HepG2 (cell line): ENCODE data around the gene BUD23. TPM values are rescaled to one million over a fixed set of nuclear protein-coding genes. Genes with fewer than 3 reads are reported as not detected.

Source experiments
- ATF4 ChIP-seq, 2 experiments: fragments of 450-650 bp in 1 of 2; sonication (generic) in 1 of 2; formaldehyde crosslinking; IDR thresholded peaks; 2 replicates each; pipeline versions ENCODE4 v1.5.0 to v1.8.0; 2020 to 2022; ENCODE audit warnings: mild to moderate bottlenecking in 1 of 2, missing genetic modification reagents in 1 of 2
- DNMT3B ChIP-seq: conservative IDR thresholded peaks from 2 replicates; pipeline ENCODE4 v1.6.1; 2016; ENCODE audit warnings: missing biosample characterization, control low read depth
- GLI4 ChIP-seq: sonication (generic); formaldehyde crosslinking; IDR thresholded peaks from 2 replicates; pipeline ENCODE4 v1.5.1; 2020; ENCODE audit warnings: missing genetic modification reagents, mild to moderate bottlenecking, moderate library complexity, borderline replicate concordance
- KLF16 ChIP-seq, 2 experiments: sonication (generic) in 1 of 2; formaldehyde crosslinking in 1 of 2; IDR thresholded peaks; 2 replicates each; pipeline versions ENCODE4 v1.6.1 to v1.8.0; 2016 to 2023; ENCODE audit warnings: missing genetic modification reagents in 2 of 2, missing compliant biosample characterization in 1 of 2
- KLF6 ChIP-seq: IDR thresholded peaks from 2 replicates; pipeline ENCODE4 v1.8.0; 2016; ENCODE audit warnings: missing biosample characterization, missing genetic modification reagents
- SCMH1 ChIP-seq: sonication (generic); formaldehyde crosslinking; IDR thresholded peaks from 2 replicates; pipeline ENCODE4 v1.9.0; 2021; ENCODE audit warnings: missing genetic modification reagents, mild to moderate bottlenecking, borderline replicate concordance
- SMC3 ChIP-seq: IDR thresholded peaks from 2 replicates; pipeline ENCODE4 v1.6.1; 2011; ENCODE audit warnings: low read length, improper control_type of control experiment
- SP2 ChIP-seq: sonication (generic); formaldehyde crosslinking; IDR thresholded peaks from 2 replicates; pipeline ENCODE4 v1.5.1; 2020; ENCODE audit warnings: mild to moderate bottlenecking, missing genetic modification reagents
- ZBTB40 ChIP-seq, 2 experiments: fragments of 450-650 bp in 1 of 2; sonication (generic) in 1 of 2; formaldehyde crosslinking in 1 of 2; IDR thresholded peaks; 2 replicates each; pipeline versions ENCODE4 v1.6.1 to v1.8.0; 2016 to 2022; ENCODE audit warnings: antibody characterized with exemption in 1 of 2, mild to moderate bottlenecking in 1 of 2, missing genetic modification reagents in 1 of 2
- ZBTB46 ChIP-seq: sonication (generic); formaldehyde crosslinking; IDR thresholded peaks from 2 replicates; pipeline ENCODE4 v1.4.0; 2020; ENCODE audit warnings: mild to moderate bottlenecking, missing genetic modification reagents, borderline replicate concordance
- ZNF18 ChIP-seq: sonication (generic); formaldehyde crosslinking; IDR thresholded peaks from 2 replicates; pipeline ENCODE4 v1.8.0; 2022; ENCODE audit warnings: mild to moderate bottlenecking, missing genetic modification reagents; ENCODE audit not compliant: insufficient replicate concordance
- ZNF749 ChIP-seq: sonication (generic); formaldehyde crosslinking; IDR thresholded peaks from 2 replicates; pipeline ENCODE4 v1.8.0; 2022; ENCODE audit warnings: mild to moderate bottlenecking, missing genetic modification reagents, moderate library complexity, borderline replicate concordance
- ZNF841 ChIP-seq: sonication (generic); formaldehyde crosslinking; IDR thresholded peaks from 2 replicates; pipeline ENCODE4 v1.8.1; 2023; ENCODE audit warnings: missing genetic modification reagents, borderline replicate concordance
- polyA plus RNA-seq, 8 experiments: library from polyadenylated mRNA; depleted of rRNA in 3 of 8; stranded (reverse) in 7 of 8; unstranded in 1 of 8; fragments of >200 nt; fragmentation: Illumina TruSeq in 4 of 8; extraction: Trizol in 4 of 8; gene quantifications; 2 replicates each; pipeline versions ENCODE4 v1.2.1 to v1.2.3, GENCODE V29; 2011 to 2016; ENCODE audit warnings: low read depth in 4 of 8, missing spikeins in 1 of 8, mixed read lengths in 1 of 8; ENCODE audit not compliant: insufficient read depth in 1 of 8
- total RNA-seq, 5 experiments: library from RNA; depleted of rRNA; stranded (reverse); fragments of >200 nt; fragmentation: Illumina TruSeq; extraction: Trizol; gene quantifications; 2 replicates each; pipeline ENCODE4 v1.2.3, GENCODE V29; 2016; ENCODE audit warnings: low read depth in 1 of 5

The BUD23 gene
- total and polyA plus RNA-seq, 2 of the 13 experiments (the other 11 are each of a cell fraction or from before 2014, with no cell fraction given), result 47.5 to 54.5 TPM

- TF ChIP-seq ZBTB40 (IDR thresholded peaks at IDR 0.05) (no peak), ZBTB40 (CRISPR knock-in tag; IDR thresholded peaks at IDR 0.05) (no peak), SCMH1 (CRISPR knock-in tag) (no peak), ZBTB46 (CRISPR knock-in tag) (no peak), ZNF18 (peak; percentile 26), KLF16 (CRISPR knock-in tag; IDR thresholded peaks at IDR 0.05) (peak in 1 of 2 experiments; percentile 1; a peak in 1 of 4 replicates), KLF6 (CRISPR knock-in tag) (0 out of 2 replicates have a peak, but pooled peaks have one; percentile 5), SP2 (CRISPR knock-in tag) (no peak), ZNF749 (CRISPR knock-in tag) (0 out of 2 replicates have a peak, but pooled peaks have one; percentile 16), GLI4 (0 out of 2 replicates have a peak, but pooled peaks have one; percentile 7), ZNF841 (CRISPR knock-in tag) (0 out of 2 replicates have a peak, but pooled peaks have one; percentile 17), ATF4 (CRISPR knock-in tag; IDR thresholded peaks at IDR 0.05) (0 out of 4 replicates have a peak, but pooled peaks of 1 of the 2 experiments have one; percentile 8), SMC3 (no peak), DNMT3B (CRISPR knock-in tag) (no peak)
These were observed 644 bp downstream of the BUD23 start (continued) for GRCh38 chr7:73683788-73684693.
